Measurements from ENCODE around the gene BTN1A1.
"Not testable (repeated sequence)": the region's sequence is repeated elsewhere in the genome, so short reads cannot be mapped to it uniquely, and the experiment has no call there.

BTN1A1 gene

GRCh38 chr6:26537160-26537845, 37.2 kb downstream of the BTN1A1 start:
- peak; percentile 83 to 87 (median 83) for DNase-seq (ENCODE audit: low read depth in 3 of 3)

GRCh38 chr6:26537846-26538571, 37.9 kb downstream of the BTN1A1 start, which contains the start of gene HMGN4:
Gene HMGN4, plus strand, starts transcription at chr6:26538366. Its CDS starts 6,841 bp downstream, at chr6:26545207.
- DNase-seq (ENCODE audit: low read depth in 3 of 3), result peak; percentile 65 to 80 (median 79)

GRCh38 chr6:26538572-26538902, 38.4 kb downstream of the BTN1A1 start:
- DNase-seq (ENCODE audit: low read depth in 3 of 3), result no peak

- DNase-seq (ENCODE audit: low read depth in 3 of 3), result no peak
These were observed 39.0 kb downstream of the BTN1A1 start for GRCh38 chr6:26539071-26539615.

- no peak for DNase-seq (ENCODE audit: low read depth in 3 of 3)
These were observed 41.5 kb downstream of the BTN1A1 start for GRCh38 chr6:26541579-26541978.

GRCh38 chr6:26543953-26544352, 43.9 kb downstream of the BTN1A1 start:
- no peak for DNase-seq (ENCODE audit: low read depth in 3 of 3)

- DNase-seq (ENCODE audit: low read depth in 3 of 3), result no peak
These were observed 44.4 kb downstream of the BTN1A1 start for GRCh38 chr6:26544473-26544872.

- no peak for DNase-seq (ENCODE audit: low read depth in 3 of 3)
These were observed 45.5 kb downstream of the BTN1A1 start for GRCh38 chr6:26545627-26546026.

GRCh38 chr6:26547363-26547762, 47.3 kb downstream of the BTN1A1 start:
- not testable (repeated sequence) for DNase-seq (ENCODE audit: low read depth in 3 of 3)

GRCh38 chr6:26550250-26550993, 50.3 kb downstream of the BTN1A1 start:
- peak in 1 of 3 experiments; percentile 61 for DNase-seq (ENCODE audit: low read depth in 3 of 3)

- DNase-seq (ENCODE audit: low read depth in 3 of 3), result no peak
These were observed 52.1 kb downstream of the BTN1A1 start for GRCh38 chr6:26552205-26552604.

GRCh38 chr6:26552640-26553188, 52.6 kb downstream of the BTN1A1 start:
- DNase-seq (ENCODE audit: low read depth in 3 of 3), result no peak

GRCh38 chr6:26553264-26553634, 53.1 kb downstream of the BTN1A1 start:
- peak; percentile 71 to 73 (median 71) for DNase-seq (ENCODE audit: low read depth in 3 of 3)

- peak; percentile 68 to 78 (median 68) for DNase-seq (ENCODE audit: low read depth in 3 of 3)
These were observed 53.7 kb downstream of the BTN1A1 start for GRCh38 chr6:26553635-26554446.

GRCh38 chr6:26554447-26554696, 54.3 kb downstream of the BTN1A1 start:
- DNase-seq (ENCODE audit: low read depth in 3 of 3), result no peak

- DNase-seq (ENCODE audit: low read depth in 3 of 3), result peak in 1 of 3 experiments; percentile 69
These were observed 54.8 kb downstream of the BTN1A1 start for GRCh38 chr6:26554697-26555504.

GRCh38 chr6:26555505-26556262, 55.6 kb downstream of the BTN1A1 start:
- no peak for DNase-seq (ENCODE audit: low read depth in 3 of 3)

GRCh38 chr6:26556263-26557070, 56.4 kb downstream of the BTN1A1 start:
- peak in 1 of 3 experiments; percentile 54 for DNase-seq (ENCODE audit: low read depth in 3 of 3)

Data from stimulated activated CD4-positive, alpha-beta T cell treated with anti-CD3 and anti-CD28 coated beads, TNF-alpha, amount 100 ng/mL, for 24 hours (primary cell).